ENCODE measurements around the gene MCMBP.
"Not testable (repeated sequence)": the region's sequence is repeated elsewhere in the genome, so short reads cannot be mapped to it uniquely, and the experiment has no call there.

MCMBP gene

DNA sequence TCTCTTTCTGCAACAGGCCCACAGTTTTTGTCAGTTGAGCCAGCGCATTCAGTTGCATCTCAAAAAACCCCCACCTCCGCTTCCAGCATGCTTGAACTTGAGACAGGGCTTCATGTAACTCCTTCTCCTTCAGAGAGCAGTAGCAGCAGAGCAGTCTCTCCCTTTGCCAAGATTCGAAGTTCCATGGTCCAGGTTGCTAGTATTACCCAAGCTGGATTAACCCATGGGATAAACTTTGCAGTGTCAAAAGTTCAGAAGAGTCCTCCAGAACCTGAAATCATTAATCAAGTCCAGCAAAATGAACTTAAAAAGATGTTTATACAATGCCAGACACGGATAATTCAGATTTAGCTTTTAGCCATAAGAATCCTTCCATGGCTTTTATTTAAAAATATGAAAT, 45.2 kb downstream of the MCMBP start:
- DNase-seq, result no peak

DNA sequence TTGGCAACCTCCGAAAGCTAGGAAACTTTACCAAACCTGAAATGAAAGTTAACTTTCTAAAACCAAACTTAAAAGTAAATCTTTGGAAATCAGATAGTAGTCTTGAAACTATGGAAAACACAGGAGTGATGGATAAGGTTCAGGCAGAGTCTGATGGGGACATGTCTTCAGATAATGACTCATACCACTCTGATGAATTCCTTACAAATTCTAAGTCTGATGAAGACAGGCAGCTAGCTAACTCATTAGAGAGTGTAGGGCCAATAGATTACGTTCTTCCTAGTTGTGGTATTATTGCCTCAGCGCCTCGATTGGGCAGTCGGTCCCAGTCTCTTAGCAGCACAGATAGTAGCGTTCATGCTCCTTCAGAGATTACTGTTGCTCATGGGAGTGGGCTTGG, 45.9 kb downstream of the MCMBP start:
- no peak for DNase-seq

DNA sequence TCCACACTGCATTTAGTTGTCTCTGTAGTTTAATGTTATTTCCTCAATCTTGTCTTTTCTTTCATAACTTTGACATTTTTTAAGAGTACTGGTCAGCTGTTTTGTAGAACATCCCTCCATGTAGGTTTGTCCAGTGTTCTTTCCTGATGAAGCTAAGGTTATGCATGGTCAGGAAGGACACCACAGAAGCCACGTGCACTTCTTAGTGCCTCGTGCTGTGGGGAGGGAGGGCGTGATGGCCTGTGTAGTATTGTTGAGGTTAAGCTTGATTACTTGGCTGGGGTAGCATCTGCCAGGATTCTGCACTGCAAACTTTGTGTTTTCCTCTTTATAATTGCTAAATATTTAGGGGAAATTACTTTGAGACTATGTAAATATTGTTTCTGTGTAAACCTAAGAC, 48.3 kb downstream of the MCMBP start:
- no peak for DNase-seq

DNA sequence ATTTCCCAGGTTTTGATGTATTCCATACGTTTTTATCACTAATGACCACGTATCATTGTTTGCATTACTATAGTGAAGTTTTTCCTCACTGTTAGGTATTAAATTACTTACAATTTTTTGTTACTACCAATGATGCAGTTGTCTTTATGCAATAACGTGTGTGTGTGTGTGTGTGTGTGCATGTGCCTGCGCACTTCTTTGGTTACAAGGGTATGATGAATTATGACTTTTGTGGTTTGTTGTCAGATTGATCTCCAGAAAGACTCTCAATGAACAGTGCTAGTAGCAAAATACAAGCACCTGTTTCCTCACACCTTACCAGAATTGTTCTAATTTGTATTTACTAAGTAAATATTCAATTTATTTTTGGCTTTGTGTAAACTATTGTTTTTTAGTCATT, 51.5 kb downstream of the MCMBP start:
- DNase-seq, result no peak

DNA sequence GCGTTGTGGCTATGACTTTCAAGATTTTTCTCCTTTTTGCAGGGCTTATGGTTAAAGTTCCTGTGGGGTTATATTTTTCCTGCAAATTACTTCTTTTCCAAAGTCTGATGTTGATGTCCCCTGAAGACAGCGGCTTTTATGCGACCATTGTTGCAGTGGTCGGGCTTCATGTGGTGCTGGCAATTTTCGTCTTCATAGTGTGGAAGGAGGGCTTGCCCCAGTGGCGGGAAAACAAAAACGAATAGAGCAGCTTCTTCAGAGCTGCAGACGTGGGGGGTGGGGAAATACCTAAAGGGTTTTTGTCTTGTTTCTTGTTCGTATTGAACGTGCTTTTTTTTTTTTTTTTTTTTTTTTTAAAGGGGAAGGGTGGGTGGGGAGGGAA, 53.8 kb downstream of the MCMBP start:
- no peak for DNase-seq

DNA sequence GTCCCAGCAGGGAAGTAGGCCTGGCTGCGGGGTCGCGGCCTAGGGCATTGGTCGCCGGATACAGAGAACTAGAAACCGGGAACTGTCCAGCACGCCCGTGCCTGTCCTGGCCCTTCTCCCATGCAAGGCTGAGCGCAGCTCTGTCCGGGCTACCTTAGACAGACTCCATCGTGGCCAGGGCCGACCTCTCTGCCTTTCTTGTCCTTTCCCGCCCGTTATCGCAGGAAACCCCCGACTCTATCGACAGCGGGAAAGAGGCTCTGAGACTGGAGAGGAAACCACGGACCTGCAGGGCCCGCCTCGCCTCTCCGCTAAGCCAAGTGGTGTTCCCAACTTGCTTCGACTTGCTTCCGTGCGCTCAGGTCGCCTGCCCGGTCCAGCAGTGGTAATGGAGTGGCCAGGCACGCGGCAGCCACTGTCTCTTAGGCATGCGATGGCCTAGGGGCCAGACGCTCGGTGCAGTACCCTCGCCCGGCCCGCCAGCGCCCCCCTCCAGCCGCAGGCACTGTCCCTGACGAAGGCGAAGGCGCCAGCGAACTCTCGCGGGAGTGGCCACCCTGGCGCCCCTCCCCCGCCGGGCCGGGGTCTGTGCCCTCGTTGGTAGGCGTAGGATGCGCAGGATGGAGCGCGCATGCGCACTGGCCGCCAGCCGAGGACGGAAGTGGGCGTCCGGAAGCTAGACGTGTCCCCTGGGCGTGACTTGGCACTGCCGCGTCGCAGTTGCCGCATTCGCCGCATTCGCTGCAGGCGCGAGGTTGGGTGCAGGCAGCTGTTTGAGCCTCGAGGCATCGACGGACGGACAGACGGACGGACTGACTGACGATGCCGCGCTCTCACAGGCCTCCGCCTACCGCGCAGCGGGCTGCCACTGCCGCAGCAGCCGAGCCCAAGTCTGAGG, 54.4 kb downstream of the MCMBP start:
- no peak for DNase-seq

DNA sequence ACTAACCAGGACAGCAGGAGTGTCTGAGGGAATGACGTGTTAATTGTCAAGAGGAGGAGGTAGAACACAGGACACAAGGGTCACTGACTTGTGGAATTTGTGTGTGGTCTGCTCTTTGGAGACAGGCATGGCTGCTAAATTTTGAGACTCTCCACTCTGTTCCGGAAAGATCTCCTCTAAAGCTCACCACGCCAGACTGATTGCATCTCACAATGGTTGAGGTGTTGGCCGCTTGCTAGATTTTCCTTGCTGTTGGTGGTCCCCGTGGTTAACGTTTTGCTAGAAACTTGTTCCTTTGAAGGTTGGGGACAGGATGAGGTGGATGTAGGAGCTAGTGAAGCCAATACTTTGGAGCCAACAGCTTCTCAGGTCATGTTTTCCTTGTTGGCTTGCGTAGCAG, 57.0 kb downstream of the MCMBP start:
- DNase-seq, result no peak

DNA sequence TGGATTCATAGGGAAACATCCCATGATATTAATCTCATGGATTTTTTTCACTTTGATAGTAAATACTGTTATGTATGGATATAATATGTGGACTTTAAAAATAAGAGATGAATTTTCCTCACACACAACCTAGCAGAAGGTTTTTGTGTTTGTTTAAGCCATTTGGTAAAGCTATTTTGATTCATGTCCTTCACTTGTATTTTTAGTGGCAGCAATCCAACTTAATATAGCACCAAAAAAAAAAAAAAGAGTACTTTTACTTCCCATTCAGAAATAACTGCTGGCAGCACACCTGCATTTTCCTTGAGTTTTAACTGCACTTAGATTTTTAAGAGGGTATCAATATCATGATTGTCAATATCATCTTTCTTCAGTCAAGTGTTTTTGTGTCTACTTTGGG, 60.0 kb downstream of the MCMBP start:
- no peak for DNase-seq

DNA sequence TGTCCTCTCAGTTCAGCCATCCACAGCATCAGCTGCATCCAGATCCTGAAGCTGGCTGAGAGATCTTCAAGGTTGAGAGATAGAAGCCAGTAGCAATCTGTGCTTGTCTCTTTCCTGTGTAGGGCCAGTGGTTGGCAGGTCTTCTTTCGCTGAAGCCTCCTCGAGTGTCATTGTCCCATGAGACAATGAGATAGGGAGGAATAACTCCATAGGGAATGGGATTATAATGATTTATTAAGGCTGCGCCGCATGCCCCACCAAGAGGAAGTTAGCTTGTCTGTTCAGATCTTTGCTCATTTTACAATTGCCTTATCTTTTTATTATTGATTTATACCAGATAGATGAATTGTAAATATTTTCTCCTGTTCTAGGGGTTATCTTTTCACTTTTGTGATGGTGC, 61.5 kb downstream of the MCMBP start:
- DNase-seq, result no peak

DNA sequence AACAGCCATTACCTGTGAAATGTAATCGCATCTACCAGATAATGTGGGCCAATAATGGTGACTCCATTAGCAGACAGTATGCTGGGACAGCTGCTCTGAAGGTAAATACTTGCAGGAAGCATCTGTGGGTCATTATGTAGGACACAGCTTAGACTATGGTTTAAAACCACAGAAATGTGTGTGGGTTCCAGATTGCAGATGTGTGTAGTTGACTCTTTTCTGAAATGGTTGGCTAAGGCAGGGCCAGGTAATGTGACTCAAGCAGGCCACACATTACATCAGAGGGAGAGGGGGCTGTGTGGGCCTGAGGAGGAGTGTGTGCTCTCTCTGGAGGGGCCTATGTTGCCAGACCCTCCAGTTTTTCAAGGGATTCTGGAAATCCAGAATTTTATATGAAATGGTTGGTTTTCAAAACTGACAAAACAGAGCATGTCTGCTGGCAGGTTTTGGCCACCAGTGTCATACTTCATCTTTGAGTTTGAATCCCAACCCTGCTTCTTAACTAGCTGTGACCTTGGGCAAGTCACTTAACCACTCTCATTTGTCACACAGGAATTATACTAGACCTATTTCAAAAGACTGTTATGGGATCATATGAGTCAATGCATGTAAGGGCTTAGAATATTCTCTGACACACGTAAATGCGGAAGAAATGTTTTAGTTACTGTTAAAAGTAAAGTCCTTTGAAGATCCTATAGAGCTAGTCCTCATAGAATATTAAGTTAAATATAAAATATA, 64.5 kb downstream of the MCMBP start:
- no peak for DNase-seq

DNA sequence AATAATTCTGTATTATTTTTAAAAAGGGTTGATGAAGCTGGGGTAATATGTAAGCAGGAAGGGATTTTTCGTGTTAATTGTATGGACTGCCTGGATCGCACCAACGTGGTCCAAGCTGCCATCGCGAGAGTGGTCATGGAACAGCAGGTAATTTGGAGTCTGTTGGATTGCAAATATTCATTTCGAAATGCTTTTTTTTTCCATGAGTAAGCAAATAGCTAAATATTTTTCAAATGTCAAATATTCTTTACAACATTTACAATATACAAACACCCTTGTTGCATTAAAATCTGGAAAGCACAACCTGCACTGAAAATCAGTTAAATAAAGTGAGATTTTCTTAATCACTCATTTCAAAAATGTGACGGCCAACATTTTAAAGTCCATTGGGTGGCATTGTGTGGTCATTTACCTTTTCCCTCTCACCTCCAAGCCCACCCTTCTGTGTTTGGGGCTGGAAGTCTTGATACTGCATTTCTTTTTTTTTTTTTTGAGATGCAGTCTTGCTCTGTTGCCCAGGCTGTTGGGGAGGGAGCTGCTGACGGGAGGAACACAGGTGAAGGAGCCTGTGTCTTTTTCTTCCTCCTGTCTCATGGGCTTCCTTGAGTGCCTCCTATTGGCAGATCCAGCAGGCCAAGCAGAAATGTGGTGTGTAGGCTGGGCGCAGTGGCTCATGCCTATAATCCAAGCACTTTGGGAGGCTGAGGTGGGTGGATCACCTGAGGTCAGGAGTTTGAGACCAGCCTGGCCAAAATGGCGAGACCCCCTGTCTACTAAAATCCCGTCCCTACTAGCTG, 66.1 kb downstream of the MCMBP start:
- no peak for DNase-seq

DNA sequence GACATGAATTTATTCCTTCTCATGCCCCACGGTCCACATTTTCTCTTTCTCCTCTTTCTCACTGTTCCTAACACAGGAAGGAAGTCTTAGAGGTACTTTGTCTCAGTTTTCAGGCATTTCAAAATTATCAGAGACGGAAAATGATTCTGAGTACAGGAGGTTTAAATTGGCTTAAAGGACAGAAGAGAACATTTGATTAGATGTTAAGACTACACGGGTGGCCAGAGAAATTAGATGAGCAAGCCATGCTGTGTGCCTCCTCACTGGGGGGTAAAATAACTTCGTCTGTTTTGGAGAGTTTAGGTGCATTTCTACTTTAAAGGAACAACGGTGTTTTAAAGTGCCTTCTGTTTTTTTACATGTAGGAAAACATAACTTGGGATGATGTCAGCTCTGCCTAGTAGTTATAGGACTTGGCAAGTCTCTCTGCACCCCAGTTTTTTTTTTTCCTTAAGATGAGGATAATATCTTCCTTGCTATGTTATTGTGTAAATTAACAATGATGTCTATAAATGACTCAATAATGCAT, 66.9 kb downstream of the MCMBP start:
- no peak for DNase-seq

DNA sequence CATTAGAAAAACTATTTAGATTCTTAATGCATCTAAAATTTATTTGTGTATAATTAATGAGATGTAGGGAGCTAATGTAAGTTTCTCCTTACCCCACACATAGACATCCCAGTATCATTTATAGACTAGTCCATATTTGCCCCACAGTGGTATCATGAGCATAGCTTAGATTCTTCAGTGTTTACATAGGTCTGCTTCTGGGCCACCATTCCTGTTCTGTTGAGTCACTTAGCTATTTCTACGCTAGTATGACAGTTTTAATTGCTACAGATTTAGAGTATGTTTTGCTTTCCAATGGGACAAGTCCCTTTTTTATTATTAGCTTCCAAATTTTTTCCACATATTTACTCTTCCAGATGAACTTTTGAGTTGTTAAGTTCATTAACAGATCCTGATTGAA, 69.4 kb downstream of the MCMBP start:
- no peak for DNase-seq

DNA sequence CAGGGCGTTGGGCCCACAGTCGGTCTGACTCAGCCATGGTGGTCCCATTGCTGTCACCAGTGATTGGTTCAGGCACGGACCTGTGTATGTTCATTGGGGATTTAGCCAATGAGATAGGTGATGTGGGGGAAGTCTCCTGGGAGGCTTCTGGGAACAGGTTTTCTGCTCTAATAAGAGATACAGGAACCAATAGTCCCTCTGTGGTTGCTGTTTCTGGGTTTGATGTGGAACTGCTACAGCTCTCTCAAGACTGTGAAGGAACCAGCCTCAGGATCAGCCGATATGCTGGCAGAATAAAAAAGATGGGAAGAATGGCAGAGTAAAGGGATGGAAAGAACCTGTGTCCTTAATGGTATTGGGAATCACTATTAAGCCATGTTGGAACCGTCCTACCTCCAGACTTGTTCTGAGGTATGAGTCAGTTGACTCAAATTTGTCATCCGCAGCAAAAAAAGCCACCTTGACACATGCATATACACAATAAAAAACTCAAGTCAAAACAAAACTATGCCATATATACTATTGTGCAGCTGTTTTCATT, 70.6 kb downstream of the MCMBP start:
- DNase-seq, result no peak

DNA sequence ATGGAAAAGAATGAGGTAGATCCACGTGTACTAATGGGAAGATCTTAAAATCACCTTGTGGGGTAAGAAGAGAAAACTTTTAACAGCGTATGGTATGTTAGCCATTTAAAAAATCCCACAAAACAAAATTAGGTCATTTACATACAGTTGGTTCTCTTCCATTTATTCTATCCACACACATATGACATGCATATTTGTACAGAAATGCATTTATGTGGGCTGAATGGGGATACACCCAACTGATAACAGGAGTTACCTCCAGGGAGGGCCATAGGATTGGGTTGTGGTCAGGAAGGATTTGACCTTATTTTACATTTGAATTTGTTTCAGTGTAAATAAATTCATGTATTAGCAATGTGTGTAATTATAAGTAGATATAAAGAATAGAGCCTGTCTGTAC, 71.5 kb downstream of the MCMBP start:
- DNase-seq, result no peak

DNA sequence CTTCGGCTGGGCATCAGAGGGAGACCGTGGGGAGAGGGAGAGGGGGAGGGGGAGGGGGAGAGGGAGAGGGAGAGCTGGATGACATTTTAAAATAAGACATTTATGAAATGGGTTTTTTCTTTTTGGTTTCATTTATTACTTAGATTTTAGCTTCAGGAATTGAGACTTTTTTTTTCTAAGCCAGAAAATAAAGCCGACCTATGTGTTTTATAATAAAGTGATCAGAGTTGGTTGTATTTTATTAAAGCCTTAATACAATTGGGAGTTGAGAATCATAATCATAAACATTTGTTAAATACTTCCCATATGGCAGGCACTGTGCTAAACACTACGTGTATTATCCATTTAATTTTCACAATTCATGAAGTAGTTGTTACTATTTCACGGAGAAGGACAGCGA, 76.6 kb downstream of the MCMBP start:
- no peak for DNase-seq

DNA sequence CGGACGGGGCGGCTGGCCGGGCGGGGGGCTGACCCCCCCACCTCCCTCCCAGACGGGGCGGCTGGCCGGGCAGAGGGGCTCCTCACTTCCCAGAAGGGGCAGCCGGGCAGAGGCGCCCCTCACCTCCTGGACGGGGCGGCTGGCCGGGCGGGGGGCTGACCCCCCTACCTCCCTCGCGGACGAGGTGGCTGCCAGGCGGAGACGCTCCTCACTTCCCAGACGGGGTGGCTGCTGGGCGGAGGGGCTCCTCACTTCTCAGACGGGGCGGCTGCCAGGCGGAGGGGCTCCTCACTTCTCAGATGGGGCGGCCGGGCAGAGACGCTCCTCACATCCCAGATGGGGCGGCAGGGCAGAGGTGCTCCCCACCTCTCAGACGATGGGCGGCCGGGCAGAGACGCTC, 77.5 kb downstream of the MCMBP start:
- DNase-seq, result not testable (repeated sequence)

DNA sequence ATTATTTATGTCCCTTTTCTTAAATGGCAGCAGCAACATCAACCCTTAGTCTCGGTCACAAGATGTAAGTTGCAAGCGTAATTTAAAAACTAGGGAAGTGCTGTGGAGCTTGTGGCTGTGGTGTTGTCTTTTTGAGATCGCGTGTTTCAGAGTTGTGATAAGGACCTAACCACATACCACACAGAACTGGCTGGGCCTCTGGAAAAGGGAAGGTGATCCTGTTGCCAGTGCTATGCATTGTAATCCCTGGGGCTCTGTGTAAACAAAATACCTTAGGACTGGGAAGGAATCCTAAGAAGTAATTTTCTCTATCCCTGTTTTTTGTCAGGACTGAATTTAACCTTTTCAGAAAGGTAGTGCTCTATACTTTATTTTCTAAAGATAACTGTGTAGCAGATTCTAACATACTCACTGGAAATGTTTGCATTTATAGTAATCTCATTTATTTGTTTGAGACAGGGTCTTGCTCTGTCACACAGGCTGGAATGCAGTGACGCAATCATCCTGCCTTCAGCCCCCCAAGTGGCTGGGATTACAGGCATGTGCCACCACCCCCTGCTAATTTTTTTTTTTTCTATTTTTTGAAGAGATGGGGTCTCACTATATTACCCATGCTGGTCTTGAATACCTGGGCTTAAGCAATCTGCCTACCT, 86.4 kb downstream of the MCMBP start:
- no peak for DNase-seq

DNA sequence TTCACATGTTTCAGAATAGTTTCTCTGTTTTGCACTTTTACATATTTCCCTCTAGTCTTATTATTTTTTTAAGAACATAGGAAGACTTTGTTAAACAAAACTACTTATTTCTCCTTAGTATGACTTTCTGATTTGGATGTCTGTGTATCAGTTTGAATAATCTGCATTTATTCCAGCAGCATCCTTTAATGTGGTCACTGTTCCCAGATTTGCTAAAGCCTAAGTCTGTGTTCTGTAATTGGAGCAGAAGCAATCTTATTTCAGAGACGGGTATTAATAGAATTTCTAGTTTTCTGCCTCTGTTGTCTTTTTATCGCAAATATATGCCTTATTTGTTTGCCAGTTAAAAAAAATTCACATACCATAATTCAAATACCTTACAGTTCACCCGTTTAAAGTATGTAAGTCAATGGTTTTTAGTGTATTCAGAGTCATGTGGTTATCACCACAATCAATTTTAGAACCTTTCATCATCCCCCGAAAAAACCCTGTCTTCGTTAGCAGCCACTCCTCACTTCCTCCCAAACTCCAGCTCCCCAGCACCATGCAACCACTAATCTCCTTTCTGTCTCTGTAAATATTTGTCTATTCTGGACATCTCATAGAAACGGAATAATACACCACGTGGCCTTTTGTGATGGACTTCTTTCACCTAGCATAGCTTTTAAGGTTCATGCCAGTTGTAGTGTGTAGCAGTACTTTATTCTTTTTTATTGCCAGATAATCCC, 88.1 kb downstream of the MCMBP start:
- DNase-seq, result peak; percentile 24

DNA sequence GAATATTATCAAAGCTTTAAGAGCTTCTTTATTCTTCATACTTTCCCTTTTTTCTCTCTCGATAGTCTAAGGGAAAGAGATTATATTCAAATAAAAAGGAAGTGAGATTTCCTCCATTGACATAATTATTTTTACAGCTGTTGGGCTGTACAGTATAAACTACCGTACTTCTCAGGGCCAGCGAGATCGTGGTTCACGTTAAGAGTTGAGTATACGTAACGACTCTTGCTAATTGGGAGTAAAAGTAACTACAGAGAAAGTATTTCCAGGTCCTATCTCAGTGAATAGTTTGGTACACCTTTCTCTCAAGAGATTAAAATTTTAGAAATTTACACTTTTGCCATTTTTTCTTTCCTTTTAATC, 89.0 kb downstream of the MCMBP start:
- no peak for DNase-seq

DNA sequence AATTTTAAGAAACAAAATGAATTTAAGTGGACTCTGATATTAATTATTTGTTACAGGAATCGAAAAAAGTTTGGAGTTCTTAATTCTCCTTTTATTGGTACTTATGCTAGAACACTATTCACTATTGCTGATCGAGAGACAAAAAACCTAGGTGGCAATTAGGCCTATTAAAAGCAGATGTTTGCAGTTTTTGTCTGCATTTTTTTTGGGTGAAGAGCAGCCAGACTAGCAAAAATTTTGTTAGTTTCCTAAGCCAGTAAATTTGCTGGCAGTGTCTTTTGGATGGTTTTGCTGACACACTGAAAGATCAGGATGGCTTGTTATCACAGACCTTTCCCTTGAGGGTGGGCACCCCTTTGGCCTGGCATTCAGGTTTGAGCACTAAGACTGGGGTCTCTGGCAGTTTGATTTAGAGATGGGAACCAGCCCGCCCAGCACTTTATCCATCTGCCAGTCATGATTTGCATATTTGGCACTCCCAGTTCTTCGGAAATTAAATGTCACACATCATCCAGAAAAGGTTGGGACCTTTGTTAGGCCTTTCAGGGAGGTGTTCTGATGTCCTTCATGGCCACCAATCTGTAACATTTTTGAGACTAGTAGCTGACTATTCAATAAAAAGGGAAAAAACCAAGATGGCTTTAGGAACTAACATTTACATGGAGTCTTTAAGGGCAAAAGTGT, 89.5 kb downstream of the MCMBP start:
- DNase-seq, result no peak

Data from KG1 (cell line).